HL-60 (cell line): ENCODE measurements around the gene ZKSCAN5.

Source experiments
- DNase-seq, 2 experiments: peaks; one replicate each; pipeline ENCODE4 v3.0.0-alpha.2; 2010 to 2020; ENCODE audit warnings: low read depth in 1 of 2, low spot score in 1 of 2
- H3K27ac ChIP-seq: fragments of 250-450 bp; sonication (Bioruptor Pico); replicated peaks from 2 replicates; pipeline ENCODE4 v1.5.1; 2020; ENCODE audit warnings: mild to moderate bottlenecking, moderate library complexity
- H3K27me3 ChIP-seq: fragments of 250-450 bp; sonication (Bioruptor Pico); 2 replicates; pipeline ENCODE4 v1.5.1; 2021; ENCODE audit warnings: mild to moderate bottlenecking, moderate library complexity; ENCODE audit not compliant: insufficient read depth, poor library complexity, severe bottlenecking
- H3K4me3 ChIP-seq: replicated peaks from 2 replicates; pipeline ENCODE4 v1.5.1; 2011; ENCODE audit warnings: mild to moderate bottlenecking, control low read depth, low read length; ENCODE audit not compliant: insufficient read depth
- GABPA ChIP-seq: IDR thresholded peaks from 2 replicates; pipeline ENCODE4 v1.6.1; 2012; ENCODE audit warnings: low read depth
- POLR2AphosphoS5 ChIP-seq: IDR thresholded peaks from 2 replicates; pipeline ENCODE4 v1.6.1; 2012; ENCODE audit warnings: low read depth
- SPI1 ChIP-seq: IDR thresholded peaks from 2 replicates; pipeline ENCODE4 v1.6.1; 2012; ENCODE audit warnings: low read depth, mild to moderate bottlenecking, borderline replicate concordance
- TF ChIP-seq, protein P1 (sequence below): IDR thresholded peaks from 2 replicates; pipeline ENCODE4 v1.6.1; 2012; ENCODE audit warnings: low read depth; ENCODE audit not compliant: insufficient replicate concordance
- TF ChIP-seq, protein P2 (sequence below): IDR thresholded peaks from one replicate; pipeline ENCODE4 v1.5.1; 2011; ENCODE audit warnings: low read length, control low read depth, inconsistent platforms; ENCODE audit not compliant: insufficient read depth

The ZKSCAN5 gene

DNA sequence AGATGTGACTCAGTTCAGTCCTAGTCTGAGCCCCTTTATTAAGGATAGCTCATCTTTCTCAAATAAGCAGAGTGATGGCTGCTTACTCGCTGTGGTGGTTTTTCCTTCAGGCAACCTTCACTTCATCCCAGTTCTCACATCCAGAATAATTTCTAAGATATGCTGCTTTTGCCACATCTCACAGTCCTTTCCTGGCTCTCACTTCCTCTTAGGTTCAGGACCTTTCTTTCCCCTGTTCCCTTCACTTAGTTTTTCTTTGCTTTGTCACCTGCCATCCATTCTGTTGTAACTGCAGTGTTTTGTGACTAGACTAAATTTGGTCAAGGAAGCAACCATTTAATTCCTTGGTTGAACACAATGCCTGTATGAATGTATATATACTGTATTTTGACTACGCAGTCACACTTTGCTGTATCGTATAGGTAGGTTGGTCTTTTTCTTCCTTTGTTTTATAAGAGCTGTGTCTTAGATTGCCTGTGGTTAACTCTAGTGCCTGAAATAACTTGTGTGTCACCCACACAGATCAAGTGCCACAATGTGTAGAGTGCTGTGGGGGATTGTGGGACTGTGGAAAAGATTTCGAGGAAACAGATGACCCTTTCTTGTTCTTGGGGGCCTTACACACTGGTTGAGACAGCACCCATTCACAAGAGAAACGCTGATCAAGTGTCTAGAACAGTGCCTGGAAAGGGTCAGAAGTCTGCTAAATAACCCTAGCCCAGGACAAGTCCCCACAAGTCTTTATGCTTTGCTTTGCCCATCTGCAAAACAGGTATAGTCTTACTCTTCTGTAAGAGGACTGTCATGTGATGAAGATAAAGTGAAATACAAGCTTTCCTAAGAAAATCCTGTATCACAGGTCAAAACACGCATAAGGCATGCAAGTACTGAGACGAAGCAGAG, 56.6 kb downstream of the ZKSCAN5 start:
- no peak for DNase-seq
- Histone ChIP-seq H3K27me3 (no peaks in the 10 kb centered on the region), H3K27ac (no peak overlapping the region), H3K4me3 (no peak overlapping the region)
- TF ChIP-seq POLR2AphosphoS5 = no peak
- TF ChIP-seq, protein P1, sequence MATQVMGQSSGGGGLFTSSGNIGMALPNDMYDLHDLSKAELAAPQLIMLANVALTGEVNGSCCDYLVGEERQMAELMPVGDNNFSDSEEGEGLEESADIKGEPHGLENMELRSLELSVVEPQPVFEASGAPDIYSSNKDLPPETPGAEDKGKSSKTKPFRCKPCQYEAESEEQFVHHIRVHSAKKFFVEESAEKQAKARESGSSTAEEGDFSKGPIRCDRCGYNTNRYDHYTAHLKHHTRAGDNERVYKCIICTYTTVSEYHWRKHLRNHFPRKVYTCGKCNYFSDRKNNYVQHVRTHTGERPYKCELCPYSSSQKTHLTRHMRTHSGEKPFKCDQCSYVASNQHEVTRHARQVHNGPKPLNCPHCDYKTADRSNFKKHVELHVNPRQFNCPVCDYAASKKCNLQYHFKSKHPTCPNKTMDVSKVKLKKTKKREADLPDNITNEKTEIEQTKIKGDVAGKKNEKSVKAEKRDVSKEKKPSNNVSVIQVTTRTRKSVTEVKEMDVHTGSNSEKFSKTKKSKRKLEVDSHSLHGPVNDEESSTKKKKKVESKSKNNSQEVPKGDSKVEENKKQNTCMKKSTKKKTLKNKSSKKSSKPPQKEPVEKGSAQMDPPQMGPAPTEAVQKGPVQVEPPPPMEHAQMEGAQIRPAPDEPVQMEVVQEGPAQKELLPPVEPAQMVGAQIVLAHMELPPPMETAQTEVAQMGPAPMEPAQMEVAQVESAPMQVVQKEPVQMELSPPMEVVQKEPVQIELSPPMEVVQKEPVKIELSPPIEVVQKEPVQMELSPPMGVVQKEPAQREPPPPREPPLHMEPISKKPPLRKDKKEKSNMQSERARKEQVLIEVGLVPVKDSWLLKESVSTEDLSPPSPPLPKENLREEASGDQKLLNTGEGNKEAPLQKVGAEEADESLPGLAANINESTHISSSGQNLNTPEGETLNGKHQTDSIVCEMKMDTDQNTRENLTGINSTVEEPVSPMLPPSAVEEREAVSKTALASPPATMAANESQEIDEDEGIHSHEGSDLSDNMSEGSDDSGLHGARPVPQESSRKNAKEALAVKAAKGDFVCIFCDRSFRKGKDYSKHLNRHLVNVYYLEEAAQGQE = no peak
- TF ChIP-seq SPI1 = peak; percentile 37
- TF ChIP-seq GABPA = no peak
- TF ChIP-seq, protein P2, sequence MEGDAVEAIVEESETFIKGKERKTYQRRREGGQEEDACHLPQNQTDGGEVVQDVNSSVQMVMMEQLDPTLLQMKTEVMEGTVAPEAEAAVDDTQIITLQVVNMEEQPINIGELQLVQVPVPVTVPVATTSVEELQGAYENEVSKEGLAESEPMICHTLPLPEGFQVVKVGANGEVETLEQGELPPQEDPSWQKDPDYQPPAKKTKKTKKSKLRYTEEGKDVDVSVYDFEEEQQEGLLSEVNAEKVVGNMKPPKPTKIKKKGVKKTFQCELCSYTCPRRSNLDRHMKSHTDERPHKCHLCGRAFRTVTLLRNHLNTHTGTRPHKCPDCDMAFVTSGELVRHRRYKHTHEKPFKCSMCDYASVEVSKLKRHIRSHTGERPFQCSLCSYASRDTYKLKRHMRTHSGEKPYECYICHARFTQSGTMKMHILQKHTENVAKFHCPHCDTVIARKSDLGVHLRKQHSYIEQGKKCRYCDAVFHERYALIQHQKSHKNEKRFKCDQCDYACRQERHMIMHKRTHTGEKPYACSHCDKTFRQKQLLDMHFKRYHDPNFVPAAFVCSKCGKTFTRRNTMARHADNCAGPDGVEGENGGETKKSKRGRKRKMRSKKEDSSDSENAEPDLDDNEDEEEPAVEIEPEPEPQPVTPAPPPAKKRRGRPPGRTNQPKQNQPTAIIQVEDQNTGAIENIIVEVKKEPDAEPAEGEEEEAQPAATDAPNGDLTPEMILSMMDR = no peak

DNA sequence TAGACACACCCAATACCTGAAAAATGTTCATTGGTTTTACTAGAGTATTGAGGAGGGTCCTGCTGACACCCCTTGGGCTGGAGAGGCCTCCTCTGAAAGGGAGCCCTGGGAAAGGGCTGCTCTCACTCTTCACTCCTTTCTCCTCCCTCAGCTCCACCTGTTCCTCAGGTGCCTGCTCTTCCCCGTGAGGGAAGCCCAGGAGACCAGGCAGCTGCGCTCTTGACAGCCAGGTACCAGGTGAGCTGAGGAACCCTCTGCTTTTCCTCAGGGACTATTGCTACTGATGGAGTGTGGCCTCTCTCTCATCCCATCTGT, 57.2 kb downstream of the ZKSCAN5 start:
- H3K27ac ChIP-seq = no peak overlapping the region
- H3K4me3 ChIP-seq = no peak overlapping the region
- no peaks in the 10 kb centered on the region for H3K27me3 ChIP-seq
- DNase-seq = no peak
- TF ChIP-seq, protein P2 = no peak
- TF ChIP-seq, protein P1 = no peak
- no peak for TF ChIP-seq SPI1
- no peak for TF ChIP-seq GABPA
- no peak for TF ChIP-seq POLR2AphosphoS5

DNA sequence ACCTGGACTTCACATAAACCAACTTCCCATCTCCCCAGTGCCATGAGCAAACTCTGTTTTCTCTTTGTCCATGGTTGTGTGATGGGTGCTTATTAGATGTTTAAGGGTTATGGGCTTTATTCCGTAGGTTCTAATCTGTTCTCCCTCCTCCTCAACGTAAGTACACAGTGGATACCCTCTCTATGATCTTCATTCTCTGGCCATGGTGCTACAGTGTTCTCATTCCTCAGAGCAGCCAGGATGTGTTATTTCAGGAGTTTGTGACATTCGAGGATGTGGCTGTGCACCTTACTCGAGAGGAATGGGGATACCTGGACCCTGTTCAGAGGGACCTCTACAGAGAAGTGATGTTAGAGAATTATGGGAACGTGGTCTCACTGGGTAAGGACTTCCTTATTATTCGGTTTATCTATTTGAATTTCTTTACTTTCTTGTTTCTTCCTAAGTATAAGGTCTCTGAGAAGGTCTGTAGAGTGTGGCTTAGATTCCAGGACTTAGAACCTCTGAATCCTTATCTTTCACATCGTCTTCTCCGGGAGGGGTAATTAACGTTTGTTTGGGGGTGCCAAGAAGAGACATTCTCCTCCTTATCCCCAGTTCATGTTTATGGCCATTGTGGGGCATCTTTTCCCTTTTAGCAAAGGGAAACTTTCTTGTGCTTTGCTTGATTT, 57.8 kb downstream of the ZKSCAN5 start:
- no peak overlapping the region for H3K4me3 ChIP-seq
- TF ChIP-seq, protein P2 = no peak
- no peak for TF ChIP-seq POLR2AphosphoS5
- no peak for TF ChIP-seq SPI1
- no peak for TF ChIP-seq GABPA
- TF ChIP-seq, protein P1 = no peak
- no peak for DNase-seq
- H3K27me3 ChIP-seq = no peaks in the 10 kb centered on the region
- no peak overlapping the region for H3K27ac ChIP-seq
